Measurements from ENCODE around the gene ITGB7.

- TF ChIP-seq CTCF (IDR thresholded peaks at IDR 0.05): no peak
- TF ChIP-seq POLR2A (IDR thresholded peaks at IDR 0.05): no peak
Measured at GRCh38 chr12:53219292-53219955, 12.4 kb upstream of the ITGB7 start.

All from sigmoid colon (tissue), 3 donors.